GM19395 (cell line): ENCODE data around the gene PPIA.
"Not testable (repeated sequence)": the region's sequence is repeated elsewhere in the genome, so short reads cannot be mapped to it uniquely, and the experiment has no call there.

Experiments used
- ATAC-seq: cut with Tn5 transposase; IDR thresholded peaks from one replicate; pipeline ENCODE4 v1.9.1; 2021; ENCODE audit warnings: mild to moderate bottlenecking, moderate library complexity; ENCODE audit not compliant: unreplicated experiment

The PPIA gene

GRCh38 chr7:44784364-44784763, 12.1 kb upstream of the PPIA start:
- no peak for ATAC-seq

GRCh38 chr7:44785218-44785617, 11.3 kb upstream of the PPIA start:
- ATAC-seq = not testable (repeated sequence)

- no peak for ATAC-seq
Observed at GRCh38 chr7:44787041-44787440, 9.4 kb upstream of the PPIA start.

- no peak for ATAC-seq
Observed at GRCh38 chr7:44787762-44788161, 8.7 kb upstream of the PPIA start.

GRCh38 chr7:44789990-44790389, 6.5 kb upstream of the PPIA start:
- ATAC-seq = no peak

GRCh38 chr7:44791278-44792219, 4.9 kb upstream of the PPIA start:
- no peak for ATAC-seq

GRCh38 chr7:44793919-44794318, 2.6 kb upstream of the PPIA start:
- no peak for ATAC-seq

GRCh38 chr7:44794331-44794730, 2.1 kb upstream of the PPIA start:
- no peak for ATAC-seq

- peak; percentile 31 for ATAC-seq
Observed at GRCh38 chr7:44796034-44796503, 412 bp upstream of the PPIA start.

GRCh38 chr7:44797329-44798258, 1.1 kb downstream of the PPIA start:
- peak; percentile 54 for ATAC-seq

GRCh38 chr7:44798649-44799305, 2.3 kb downstream of the PPIA start:
- ATAC-seq = no peak

GRCh38 chr7:44799939-44800338, 3.5 kb downstream of the PPIA start:
- ATAC-seq = no peak

GRCh38 chr7:44801890-44802289, 5.4 kb downstream of the PPIA start:
- no peak for ATAC-seq

- no peak for ATAC-seq
Observed at GRCh38 chr7:44802418-44803025, 6.0 kb downstream of the PPIA start.

- not testable (repeated sequence) for ATAC-seq
Observed at GRCh38 chr7:44803828-44804519, 7.5 kb downstream of the PPIA start.

- ATAC-seq = no peak
Observed at GRCh38 chr7:44805950-44806349, 9.5 kb downstream of the PPIA start.

- no peak for ATAC-seq
Observed at GRCh38 chr7:44808914-44809393, 12.5 kb downstream of the PPIA start.

GRCh38 chr7:44811093-44811492, 14.6 kb downstream of the PPIA start:
- ATAC-seq = no peak

GRCh38 chr7:44811571-44811970, 15.1 kb downstream of the PPIA start:
- no peak for ATAC-seq

- ATAC-seq = no peak
Observed at GRCh38 chr7:44814919-44815318, 18.4 kb downstream of the PPIA start.
